VCaP (cell line): ENCODE measurements around the gene RASGEF1C.

Source experiments
- H3K27ac ChIP-seq: fragments of 450-650 bp; 2 replicates; pipeline ENCODE4 v1.5.1; 2017
- TF ChIP-seq, protein P1 (sequence below): fragments of 450-650 bp; conservative IDR thresholded peaks from 2 replicates; pipeline ENCODE4 v1.5.1; 2017; ENCODE audit warnings: mild to moderate bottlenecking, moderate library complexity

The RASGEF1C gene

DNA sequence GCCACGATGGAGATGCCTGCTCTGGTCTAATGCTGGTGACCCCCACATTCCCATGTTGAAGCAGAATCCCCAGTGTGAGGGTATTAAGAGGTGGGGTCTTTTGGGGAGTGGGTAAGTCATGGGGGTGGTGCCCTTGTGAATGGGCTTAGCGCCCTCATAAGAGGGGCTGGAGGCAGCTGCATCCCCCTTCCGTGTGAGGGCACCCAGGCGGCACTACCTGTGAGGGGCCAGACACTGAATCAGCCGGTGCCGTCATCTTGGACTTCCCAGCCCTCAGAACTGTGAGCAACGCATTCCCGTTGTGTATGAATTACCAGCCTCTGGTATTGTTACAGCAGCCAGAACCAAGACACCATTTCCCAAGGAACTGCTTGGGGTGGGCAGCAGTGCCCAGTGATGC, 110.5 kb downstream of the RASGEF1C start:
- TF ChIP-seq, protein P1, sequence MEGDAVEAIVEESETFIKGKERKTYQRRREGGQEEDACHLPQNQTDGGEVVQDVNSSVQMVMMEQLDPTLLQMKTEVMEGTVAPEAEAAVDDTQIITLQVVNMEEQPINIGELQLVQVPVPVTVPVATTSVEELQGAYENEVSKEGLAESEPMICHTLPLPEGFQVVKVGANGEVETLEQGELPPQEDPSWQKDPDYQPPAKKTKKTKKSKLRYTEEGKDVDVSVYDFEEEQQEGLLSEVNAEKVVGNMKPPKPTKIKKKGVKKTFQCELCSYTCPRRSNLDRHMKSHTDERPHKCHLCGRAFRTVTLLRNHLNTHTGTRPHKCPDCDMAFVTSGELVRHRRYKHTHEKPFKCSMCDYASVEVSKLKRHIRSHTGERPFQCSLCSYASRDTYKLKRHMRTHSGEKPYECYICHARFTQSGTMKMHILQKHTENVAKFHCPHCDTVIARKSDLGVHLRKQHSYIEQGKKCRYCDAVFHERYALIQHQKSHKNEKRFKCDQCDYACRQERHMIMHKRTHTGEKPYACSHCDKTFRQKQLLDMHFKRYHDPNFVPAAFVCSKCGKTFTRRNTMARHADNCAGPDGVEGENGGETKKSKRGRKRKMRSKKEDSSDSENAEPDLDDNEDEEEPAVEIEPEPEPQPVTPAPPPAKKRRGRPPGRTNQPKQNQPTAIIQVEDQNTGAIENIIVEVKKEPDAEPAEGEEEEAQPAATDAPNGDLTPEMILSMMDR = no peak
- no peak overlapping the region for H3K27ac ChIP-seq

DNA sequence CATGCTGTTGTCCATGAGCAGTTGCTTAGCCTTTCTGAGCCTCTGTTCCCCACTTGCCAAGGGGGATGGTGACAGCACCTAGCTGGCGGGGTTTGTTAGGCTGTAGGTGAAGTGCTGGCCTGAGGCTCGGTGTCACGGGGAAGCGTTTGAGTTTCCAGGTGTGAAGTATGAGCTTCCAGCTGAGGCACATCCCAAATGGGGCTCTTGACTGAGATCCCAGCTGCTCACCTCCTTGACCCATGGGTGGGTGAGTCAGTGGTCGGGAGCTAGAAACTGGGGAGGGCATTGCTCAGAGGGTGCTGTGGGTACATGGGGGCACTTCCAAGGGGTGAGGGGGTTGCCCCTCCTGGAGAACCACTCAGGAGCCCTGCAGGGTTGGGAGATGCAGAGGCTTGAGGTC, 111.1 kb downstream of the RASGEF1C start:
- TF ChIP-seq, protein P1 = no peak
- H3K27ac ChIP-seq = no peak overlapping the region

DNA sequence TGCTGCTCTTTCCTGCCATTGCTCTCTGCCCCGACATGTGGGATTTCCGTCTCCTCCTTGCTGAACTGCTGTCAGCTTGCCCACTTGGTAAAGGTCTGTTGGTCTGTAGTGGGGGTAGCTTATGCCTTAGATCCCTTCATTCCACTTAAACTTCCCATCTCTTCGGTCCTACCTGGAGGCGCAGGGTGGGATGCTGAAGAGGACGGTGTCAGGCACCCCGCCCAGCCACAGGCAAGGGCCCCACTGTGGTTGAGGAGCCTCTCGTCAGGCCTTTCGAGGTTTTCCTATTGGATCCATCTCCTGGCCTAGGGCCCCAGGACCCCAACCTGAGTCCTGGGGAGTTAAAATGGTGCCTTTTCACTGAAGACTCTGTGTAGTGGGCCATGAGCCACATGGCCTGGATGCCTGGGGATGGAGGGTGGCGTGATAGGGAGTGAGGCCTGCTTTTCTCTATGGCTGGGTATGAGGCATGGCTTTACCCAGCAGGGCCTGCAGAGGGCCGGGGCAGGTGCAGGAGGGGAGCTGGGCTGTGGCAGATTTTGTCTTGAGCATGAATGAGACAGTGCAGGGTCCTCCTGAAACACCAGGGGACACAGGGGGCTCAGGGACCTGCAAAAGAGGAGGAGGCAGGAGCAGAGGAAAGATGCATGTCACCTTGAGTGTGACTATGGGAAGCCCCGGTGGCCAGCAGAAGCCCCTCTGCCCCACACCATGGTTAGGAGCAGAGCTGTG, 111.7 kb downstream of the RASGEF1C start:
- TF ChIP-seq, protein P1 = no peak
- H3K27ac ChIP-seq = no peak overlapping the region

DNA sequence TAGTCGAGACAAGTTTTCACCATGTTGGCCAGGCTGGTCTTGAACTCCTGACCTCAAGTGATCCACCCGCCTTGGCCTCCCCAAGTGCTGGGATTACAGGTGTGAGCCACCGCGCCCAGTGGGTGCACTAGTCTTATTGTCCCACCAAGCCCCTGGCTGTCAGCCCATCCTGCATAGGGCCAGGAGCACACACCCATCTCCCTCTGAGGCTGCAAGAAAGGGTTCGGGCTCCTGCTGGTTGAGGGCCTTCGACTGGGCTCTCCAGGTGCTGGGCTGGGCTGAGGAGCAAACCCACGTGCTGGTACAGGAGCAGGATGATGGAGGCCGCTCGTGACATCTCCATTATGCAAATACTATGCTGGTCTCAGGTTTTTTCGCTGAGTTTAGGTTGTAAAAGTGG, 112.4 kb downstream of the RASGEF1C start:
- TF ChIP-seq, protein P1 = no peak

DNA sequence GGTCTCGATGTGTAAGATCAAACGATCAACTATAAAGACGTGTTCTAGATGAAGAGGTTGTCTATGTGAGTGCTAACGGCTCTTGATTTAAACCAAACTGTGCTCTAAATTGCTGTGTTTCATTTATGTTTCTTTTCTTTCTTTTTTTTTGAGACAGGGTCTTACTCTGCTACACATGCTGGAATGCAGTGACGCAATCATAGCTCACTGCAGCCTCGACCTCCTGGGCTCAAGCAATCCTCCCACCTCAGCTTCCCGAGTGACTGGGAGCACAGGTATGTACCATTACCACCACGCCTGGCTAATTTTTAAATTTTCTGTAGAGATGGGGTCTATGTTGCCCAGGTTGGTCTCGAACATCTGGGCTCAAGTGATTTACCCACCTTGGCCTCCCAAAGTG, 113.5 kb downstream of the RASGEF1C start:
- no peak overlapping the region for H3K27ac ChIP-seq
- TF ChIP-seq, protein P1 = no peak

More for the DNA sequence above, 112.4 kb downstream of the RASGEF1C start:
- H3K27ac ChIP-seq = no peak overlapping the region

DNA sequence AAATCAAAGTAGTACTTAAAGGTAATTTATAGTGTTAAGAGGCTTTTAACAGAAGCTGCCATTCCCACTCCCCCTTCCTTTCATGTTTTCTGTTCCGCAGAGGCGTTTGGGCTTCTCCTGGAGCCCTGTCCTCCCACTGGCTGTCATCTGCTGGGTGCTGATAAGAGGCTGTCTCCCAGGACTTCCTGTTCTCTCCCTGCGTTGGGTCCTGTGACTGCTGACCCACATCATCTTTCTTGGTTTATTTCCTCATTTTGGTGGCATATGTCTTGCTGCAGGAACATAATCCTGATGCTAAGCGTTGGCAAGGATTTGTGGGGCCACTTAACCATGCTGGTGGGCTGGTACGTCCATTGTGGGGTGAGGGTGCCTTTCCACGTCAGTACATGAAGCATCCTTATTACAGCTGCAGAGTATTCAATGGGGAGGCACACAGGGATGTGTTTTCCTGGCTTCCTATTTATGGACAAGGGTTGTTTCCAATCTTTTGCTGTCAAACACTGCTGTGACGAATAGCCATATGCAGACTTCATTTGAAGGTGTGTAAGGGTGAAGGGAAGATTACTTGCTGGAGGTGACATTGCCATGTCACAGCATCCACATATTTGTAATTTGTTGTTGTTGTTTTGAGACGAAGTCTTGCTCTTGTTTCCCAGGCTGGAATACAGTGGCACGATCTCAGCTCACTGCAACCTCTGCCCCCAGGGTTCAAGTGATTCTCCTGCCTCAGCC, 115.2 kb downstream of the RASGEF1C start:
- TF ChIP-seq, protein P1 = no peak
- H3K27ac ChIP-seq = no peak overlapping the region

DNA sequence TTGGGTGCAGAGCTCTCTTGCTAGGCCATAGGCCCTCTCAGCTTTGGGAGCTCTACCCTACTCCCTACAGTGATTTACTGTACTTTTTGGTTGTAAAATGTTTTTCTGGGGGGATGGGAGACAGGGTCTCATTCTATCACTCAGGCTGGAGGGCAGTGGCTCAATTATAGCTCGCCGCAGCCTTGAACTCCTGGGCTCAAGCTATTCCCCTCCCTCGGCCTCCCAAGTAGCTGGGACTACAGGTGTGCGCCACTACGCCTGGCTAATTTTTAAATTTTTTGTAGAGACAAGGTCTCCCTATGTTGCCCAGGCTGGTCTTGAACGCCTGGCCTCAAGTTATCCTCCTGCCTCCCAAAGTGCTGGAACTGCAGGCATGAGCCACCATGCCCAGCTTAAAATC, 115.8 kb downstream of the RASGEF1C start:
- TF ChIP-seq, protein P1 = no peak
- no peak overlapping the region for H3K27ac ChIP-seq
